ENCODE data around the gene FTCDNL1.

DNA sequence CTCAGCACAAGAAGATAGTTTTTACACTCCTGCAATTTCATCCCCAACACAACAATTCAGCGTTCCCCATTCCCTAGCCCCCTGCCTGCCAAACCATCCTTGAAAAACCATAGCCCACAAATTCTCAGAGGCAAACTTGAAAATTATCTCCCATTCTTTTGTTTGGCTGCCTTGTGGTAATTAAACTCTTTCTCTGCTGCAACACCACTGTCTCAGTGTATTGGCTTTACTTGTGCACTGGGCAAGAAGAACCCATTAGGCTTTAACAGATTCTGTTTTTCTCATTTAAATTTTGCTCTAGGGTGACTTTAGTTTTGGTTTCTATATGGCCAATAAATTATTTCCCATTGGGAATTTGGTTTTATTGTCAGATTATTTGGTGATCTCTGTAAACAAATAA lies 23.2 kb upstream of the FTCDNL1 start:
- TF ChIP-seq GATA3 (IDR thresholded peaks at IDR 0.05; ENCODE audit: low read depth, low read length) (no peak), GATA2 (IDR thresholded peaks at IDR 0.05; ENCODE audit: low read depth, low read length) (no peak)
